ENCODE measurements around the gene KMT2C. TPM values are rescaled to one million over a fixed set of nuclear protein-coding genes. Genes with fewer than 3 reads are reported as not detected.
A peak's percentile ranks its signal among the peaks of the same experiment; 100 is the strongest.

Gene KMT2C
- total RNA-seq, 4 donors from 2014 or later = 59.0 to 73.9 (median 69.5) TPM

GRCh38 chr7:152465119-152465387, 29.2 kb upstream of the KMT2C start:
- no peaks in the 10 kb centered on the region for H3K9me3 ChIP-seq
- intact Hi-C loops (cut with DNase I) = loop anchor here (2.0 to 10.0 kb wide), 2 partner anchors 28 to 120 kb away; partner anchors contain the start of gene KMT2C

DNA sequence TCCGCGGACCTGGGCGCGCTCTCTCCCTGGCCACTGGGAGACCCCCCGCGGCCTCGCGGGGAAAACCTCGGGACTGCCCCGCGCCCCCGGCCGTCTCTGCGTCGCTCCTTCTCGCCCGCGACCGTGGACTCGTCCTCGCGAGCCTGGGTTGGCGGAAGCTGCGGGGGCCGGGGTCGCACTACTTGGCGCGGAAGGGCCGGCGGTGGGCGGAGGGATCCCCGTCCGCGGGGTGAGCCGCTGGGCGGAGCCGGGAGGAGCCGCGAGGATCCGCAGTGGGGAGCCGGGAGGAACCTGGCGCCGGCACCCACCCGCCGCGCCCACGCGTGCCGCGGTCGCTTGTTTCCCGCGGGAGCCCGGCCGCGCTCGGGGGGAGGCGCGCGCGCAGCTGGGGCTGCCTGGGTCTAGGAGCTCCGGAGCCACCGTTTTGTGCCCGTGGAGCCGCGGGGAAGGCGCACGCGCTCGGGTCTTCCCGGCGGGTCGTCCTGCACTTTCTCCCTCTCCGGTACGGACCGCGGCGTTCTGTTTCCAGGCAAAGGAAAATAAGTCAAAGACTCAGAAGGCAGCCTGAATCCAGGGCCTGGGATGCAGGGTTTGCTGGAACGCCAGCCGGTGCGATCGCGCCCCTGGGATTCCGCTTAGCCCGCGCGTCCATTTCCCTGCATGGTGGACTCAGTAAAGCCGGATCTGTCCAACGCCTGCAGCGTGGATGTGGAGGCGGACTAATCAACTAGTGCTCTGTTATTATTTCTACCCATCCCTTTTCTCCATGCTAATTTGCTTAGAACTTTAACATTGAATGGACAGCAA, 28.7 kb upstream of the KMT2C start:
- H3K27me3 ChIP-seq = no peaks in the 10 kb centered on the region

More at GRCh38 chr7:152465119-152465387, 29.2 kb upstream of the KMT2C start:
- no peak for DNase-seq (ENCODE audit: extremely low spot score)
- WGBS = 27% methylated on average over 4 of the region's 4 CpGs
- peak overlapping the region; percentile 82 to 100 (median 92) for H3K4me3 ChIP-seq
- H3K27ac ChIP-seq (replicated peaks in 1 of 4) = peak overlapping the region; percentile 100
- TF ChIP-seq EP300 (IDR thresholded peaks at IDR 0.05) (no peak), POLR2AphosphoS5 (IDR thresholded peaks at IDR 0.05) (no peak), CTCF (IDR thresholded peaks at IDR 0.05) (no peak), POLR2A (IDR thresholded peaks at IDR 0.05; ENCODE audit: low read depth) (no peak)
- H3K36me3 ChIP-seq = no peaks in the 10 kb centered on the region
- H3K4me1 ChIP-seq = peaks cover 7 to 22% (median 16%) of the 10 kb centered on the region in 4 donors
- H3K27me3 ChIP-seq = no peaks in the 10 kb centered on the region

DNA sequence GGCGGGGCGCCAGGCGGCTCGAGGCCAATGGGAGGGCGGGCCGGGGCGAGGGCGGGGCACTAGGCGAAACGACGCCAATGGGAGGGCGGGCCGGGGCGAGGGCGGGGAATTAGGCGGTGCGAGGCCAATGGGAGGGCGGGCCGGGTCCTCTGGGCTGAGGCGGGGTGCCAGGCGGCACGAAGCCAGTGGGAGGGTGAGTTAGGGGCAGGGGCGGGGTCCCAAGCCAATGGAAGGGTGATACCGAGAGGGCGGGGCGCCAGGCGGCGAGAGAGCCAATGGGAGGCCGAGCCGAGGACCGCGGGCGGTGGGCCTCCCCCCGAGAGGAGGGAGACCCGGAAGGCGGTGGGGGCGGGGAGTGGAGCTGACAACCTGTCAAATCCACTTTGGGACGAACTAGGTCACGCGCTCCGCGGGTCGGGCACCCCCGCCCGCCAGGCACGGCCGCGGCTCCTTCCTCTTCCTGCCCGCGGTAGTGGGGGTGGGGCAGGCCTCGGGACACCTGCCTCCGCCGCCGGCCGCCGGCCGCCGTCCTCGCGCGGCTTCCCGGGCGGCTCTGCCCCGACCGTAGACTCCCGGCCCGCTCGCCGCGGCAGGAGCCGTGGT, 28.0 kb upstream of the KMT2C start:
- intact Hi-C loops (cut with DNase I) = loop anchor here (2.0 to 10.0 kb wide), 3 partner anchors 27 to 213 kb away; partner anchors contain the start of genes KMT2C and XRCC2
- WGBS = 0% methylated on average over 17 of the region's 71 CpGs
- no peaks in the 10 kb centered on the region for H3K36me3 ChIP-seq
- peak overlapping the region; percentile 100 for H3K27ac ChIP-seq (replicated peaks in 1 of 4)
- peak overlapping the region; percentile 82 to 100 (median 92) for H3K4me3 ChIP-seq
- no peaks in the 10 kb centered on the region for H3K27me3 ChIP-seq
- H3K4me1 ChIP-seq = peaks cover 7 to 22% (median 16%) of the 10 kb centered on the region in 4 donors
- no peaks in the 10 kb centered on the region for H3K9me3 ChIP-seq
- peak; percentile 100 for DNase-seq (ENCODE audit: extremely low spot score)
- TF ChIP-seq POLR2A (IDR thresholded peaks at IDR 0.05; ENCODE audit: low read depth) = peak; percentile 94
- peak; percentile 33 for TF ChIP-seq EP300 (IDR thresholded peaks at IDR 0.05)
- no peak for TF ChIP-seq CTCF (IDR thresholded peaks at IDR 0.05)
- peak; percentile 86 to 91 for TF ChIP-seq POLR2AphosphoS5 (IDR thresholded peaks at IDR 0.05)

More for the DNA sequence above, 28.7 kb upstream of the KMT2C start:
- peak; percentile 93 for DNase-seq (ENCODE audit: extremely low spot score)
- Histone ChIP-seq H3K4me1 (peaks cover 7 to 22% (median 16%) of the 10 kb centered on the region in 4 donors), H3K9me3 (no peaks in the 10 kb centered on the region), H3K27ac (replicated peaks in 1 of 4) (peak overlapping the region; percentile 100), H3K36me3 (no peaks in the 10 kb centered on the region), H3K4me3 (peak overlapping the region; percentile 82 to 100 (median 92))
- under 1% methylated on average over 27 of the region's 91 CpGs for WGBS
- TF ChIP-seq POLR2AphosphoS5 (IDR thresholded peaks at IDR 0.05) (no peak), POLR2A (IDR thresholded peaks at IDR 0.05; ENCODE audit: low read depth) (no peak), CTCF (IDR thresholded peaks at IDR 0.05) (no peak), EP300 (IDR thresholded peaks at IDR 0.05) (no peak)
- intact Hi-C loops (cut with DNase I) = loop anchor here (2.0 to 10.0 kb wide), 3 partner anchors 28 to 213 kb away; partner anchors contain the start of genes KMT2C and XRCC2

DNA sequence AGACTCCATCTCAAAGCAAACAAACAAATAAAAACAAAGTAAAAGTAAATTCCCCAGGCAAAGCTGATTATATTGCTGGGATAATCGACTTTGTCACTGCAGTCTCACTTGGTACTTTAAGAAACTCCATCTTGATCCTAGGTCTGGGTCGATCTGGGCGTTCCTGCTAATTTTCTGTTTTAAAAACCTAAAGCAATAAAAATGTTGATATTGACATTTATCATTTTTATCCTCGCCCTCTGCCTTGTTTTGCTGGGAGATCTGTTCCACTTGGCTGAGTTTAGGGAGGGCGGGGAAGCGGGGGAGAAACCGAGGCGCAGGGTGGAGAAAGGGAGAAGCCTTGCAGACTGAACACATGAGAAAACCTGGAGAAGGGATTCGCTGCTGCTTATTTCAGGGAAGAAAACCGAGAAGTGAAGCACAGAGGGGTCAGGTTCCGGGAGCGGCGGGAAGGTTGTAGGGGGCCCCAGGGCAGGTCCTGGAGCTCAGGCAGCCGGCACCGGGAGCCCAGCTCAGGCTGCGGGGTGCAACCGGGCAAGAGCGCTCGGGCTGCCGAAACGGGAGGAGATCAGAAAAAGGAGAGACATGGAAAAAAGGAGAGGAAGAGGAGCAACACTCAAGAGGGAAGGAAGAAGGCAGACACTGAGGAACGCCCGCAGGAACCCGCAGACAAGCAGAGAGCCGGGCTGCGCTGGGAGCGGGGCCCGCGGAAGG, 27.3 kb upstream of the KMT2C start:
- TF ChIP-seq EP300 (IDR thresholded peaks at IDR 0.05) = no peak
- peak in 1 of 2 donors; percentile 74 for TF ChIP-seq POLR2AphosphoS5 (IDR thresholded peaks at IDR 0.05)
- no peak for TF ChIP-seq CTCF (IDR thresholded peaks at IDR 0.05)
- peak; percentile 47 for TF ChIP-seq POLR2A (IDR thresholded peaks at IDR 0.05; ENCODE audit: low read depth)
- intact Hi-C loops (cut with DNase I) = loop anchor here (5.0 to 10.0 kb wide), 2 partner anchors 118 to 214 kb away; partner anchors contain the start of gene XRCC2
- no peaks in the 10 kb centered on the region for H3K36me3 ChIP-seq
- peak overlapping the region; percentile 90 to 100 (median 96) for H3K27ac ChIP-seq (replicated peaks in 1 of 4)
- no peaks in the 10 kb centered on the region for H3K27me3 ChIP-seq
- no peaks in the 10 kb centered on the region for H3K9me3 ChIP-seq
- WGBS = under 1% methylated on average over 29 of the region's 29 CpGs
- DNase-seq (ENCODE audit: extremely low spot score) = no peak
- H3K4me1 ChIP-seq = peaks cover 7 to 22% (median 16%) of the 10 kb centered on the region in 4 donors
- peak overlapping the region; percentile 71 to 100 (median 83) for H3K4me3 ChIP-seq

Data from esophagus muscularis mucosa (tissue), 4 donors.